HCT116 (cell line): ENCODE measurements around the gene ZSWIM6. TPM values are rescaled to one million over a fixed set of nuclear protein-coding genes. Genes with fewer than 3 reads are reported as not detected.

ENCODE experiments used
- ATAC-seq: fragments of 200-7000 bp; cut with Tn5 transposase; 2 replicates; pipeline ENCODE4 v1.9.1; 2020; ENCODE audit warnings: mild to moderate bottlenecking, moderate library complexity
- BruUV-seq: library from RNA; stranded (reverse); fragments of 400-500 nt; replicated peaks from 2 replicates; lab custom pipeline; 2021; lab: Mats Ljungman, UMichigan
- CTCF ChIA-PET: fragments of 300-600 bp; sonication (Branson Sonifier 250); formaldehyde crosslinking; loops from one replicate; lab custom pipeline; 2021; ENCODE audit warnings: antibody characterized with exemption; lab: Charles Lee
- POLR2A ChIA-PET: fragments of 300-600, 350-600 bp; sonication (Branson Sonifier 250); formaldehyde crosslinking; loops from one replicate; lab custom pipeline; 2021; ENCODE audit warnings: antibody characterized with exemption; lab: Charles Lee
- RAD21 ChIA-PET, 2 experiments: fragments of 300-600 bp; sonication (Branson Sonifier 250); formaldehyde crosslinking; loops; one replicate each; lab custom pipeline; 2023; ENCODE audit warnings: low total read pairs in 2 of 2; ENCODE audit not compliant: uncharacterized antibody in 2 of 2, unreplicated experiment in 2 of 2, low non-redundant PET in 1 of 2; lab: Charles Lee
- DNase-seq: peaks from one replicate; pipeline ENCODE4 v3.0.0-alpha.2; 2010; ENCODE audit warnings: low read depth, low spot score
- H2AFZ ChIP-seq: fragments of 200-600 bp; shearing (Covaris generic), sonication (generic); 2 replicates; pipeline ENCODE4 v1.6.1; 2017; ENCODE audit warnings: low read depth, mixed run types, mixed read lengths, antibody characterized with exemption, low read length; ENCODE audit not compliant: poor library complexity, severe bottlenecking
- H3K27ac ChIP-seq: 2 replicates; pipeline ENCODE4 v1.5.1; 2012; ENCODE audit warnings: low read depth, low read length
- H3K27me3 ChIP-seq: fragments of 200-600 bp; sonication (generic); 2 replicates; pipeline ENCODE4 v1.6.1; 2016; ENCODE audit warnings: mixed run types, low read length, mixed read lengths; ENCODE audit not compliant: insufficient read depth
- H3K36me3 ChIP-seq, 2 experiments: fragments of 200-500 bp in 1 of 2; fragments of 200-600 bp in 1 of 2; sonication (Bioruptor generic) in 1 of 2; sonication (generic) in 1 of 2; 2 replicates each; pipeline versions ENCODE4 v1.5.1 to v1.6.1; 2014 to 2016; ENCODE audit warnings: low read length in 2 of 2, inconsistent platforms in 1 of 2, mixed read lengths in 1 of 2, mixed run types in 1 of 2; ENCODE audit not compliant: insufficient read depth in 2 of 2, control insufficient read depth in 1 of 2
- H3K4me1 ChIP-seq, 2 experiments: fragments of 200-600 bp in 1 of 2; sonication (generic) in 1 of 2; 2 replicates each; pipeline versions ENCODE4 v1.5.1 to v1.6.1; 2012 to 2017; ENCODE audit warnings: low read length in 2 of 2, inconsistent platforms in 1 of 2, mild to moderate bottlenecking in 1 of 2, mixed read lengths in 1 of 2, mixed run types in 1 of 2, moderate library complexity in 1 of 2; ENCODE audit not compliant: insufficient read depth in 2 of 2, control insufficient read depth in 1 of 2
- H3K4me2 ChIP-seq: fragments of 200-600 bp; sonication (generic); 2 replicates; pipeline ENCODE4 v1.6.1; 2017; ENCODE audit warnings: mixed run types, low read length, mixed read lengths
- H3K4me3 ChIP-seq, 2 experiments: fragments of 200-600 bp in 1 of 2; sonication (generic) in 1 of 2; replicated peaks in 1 of 2; 2 replicates each; pipeline ENCODE4 v1.5.1; 2011 to 2016; ENCODE audit warnings: low read length in 2 of 2, control low read depth in 1 of 2, low read depth in 1 of 2, mild to moderate bottlenecking in 1 of 2, mixed read lengths in 1 of 2, mixed run types in 1 of 2
- H3K79me2 ChIP-seq: fragments of 200-600 bp; sonication (generic); 2 replicates; pipeline ENCODE4 v1.6.1; 2017; ENCODE audit warnings: mild to moderate bottlenecking, mixed run types, low read length, moderate library complexity, mixed read lengths; ENCODE audit not compliant: insufficient read depth
- H3K9ac ChIP-seq: fragments of 200-600 bp; sonication (generic); 2 replicates; pipeline ENCODE4 v1.6.1; 2016; ENCODE audit warnings: low read length, mixed read lengths
- H3K9me2 ChIP-seq: fragments of 200-600 bp; sonication (generic), shearing (Covaris generic); 2 replicates; pipeline ENCODE4 v1.6.1; 2017; ENCODE audit warnings: mixed run types, mild to moderate bottlenecking, moderate library complexity; ENCODE audit not compliant: insufficient read depth
- H3K9me3 ChIP-seq, 2 experiments: fragments of 200-500 bp in 1 of 2; fragments of 200-600 bp in 1 of 2; sonication (Bioruptor generic) in 1 of 2; sonication (generic) in 1 of 2; 2 replicates each; pipeline ENCODE4 v1.6.1; 2014 to 2017; ENCODE audit warnings: low read length in 2 of 2, mixed read lengths in 2 of 2, inconsistent platforms in 1 of 2, low read depth in 1 of 2, mild to moderate bottlenecking in 1 of 2, mixed run types in 1 of 2, moderate library complexity in 1 of 2; ENCODE audit not compliant: control insufficient read depth in 1 of 2, insufficient read depth in 1 of 2
- H4K20me1 ChIP-seq: fragments of 200-600 bp; sonication (generic), shearing (Covaris generic); 2 replicates; pipeline ENCODE4 v1.6.1; 2017; ENCODE audit warnings: mixed run types, mild to moderate bottlenecking, moderate library complexity; ENCODE audit not compliant: insufficient read depth
- CEBPB ChIP-seq: IDR thresholded peaks from 2 replicates; pipeline ENCODE4 v1.6.1; 2012; ENCODE audit warnings: low read depth
- EGR1 ChIP-seq: IDR thresholded peaks from 2 replicates; pipeline ENCODE4 v1.6.1; 2012; ENCODE audit warnings: low read depth
- ELF1 ChIP-seq: IDR thresholded peaks from 2 replicates; pipeline ENCODE4 v1.6.1; 2012; ENCODE audit warnings: low read depth, borderline replicate concordance
- EZH2 ChIP-seq: fragments of 200-600 bp; sonication (generic); IDR thresholded peaks from 2 replicates; pipeline ENCODE4 v1.6.1; 2017; ENCODE audit warnings: antibody characterized with exemption, mixed run types
- FOSL1 ChIP-seq: IDR thresholded peaks from 2 replicates; pipeline ENCODE4 v1.6.1; 2012; ENCODE audit warnings: low read depth
- JUND ChIP-seq: IDR thresholded peaks from 2 replicates; pipeline ENCODE4 v1.6.1; 2012
- POLR2A ChIP-seq: IDR thresholded peaks from 2 replicates; pipeline ENCODE4 v1.7.0; 2011; ENCODE audit warnings: borderline replicate concordance; ENCODE audit not compliant: insufficient read depth, insufficient read length; ENCODE audit errors: extremely low read depth
- POLR2AphosphoS5 ChIP-seq: IDR thresholded peaks from 2 replicates; pipeline ENCODE4 v1.6.1; 2011; ENCODE audit warnings: mild to moderate bottlenecking, low read depth, low read length, moderate library complexity
- RAD21 ChIP-seq: IDR thresholded peaks from 2 replicates; pipeline ENCODE4 v1.6.1; 2012; ENCODE audit warnings: low read depth, mild to moderate bottlenecking
- SIN3A ChIP-seq: IDR thresholded peaks from 2 replicates; pipeline ENCODE4 v1.6.1; 2012; ENCODE audit warnings: low read depth
- SP1 ChIP-seq: IDR thresholded peaks from 2 replicates; pipeline ENCODE4 v1.6.1; 2012; ENCODE audit warnings: low read depth
- TCF7L2 ChIP-seq: IDR thresholded peaks from 2 replicates; pipeline ENCODE4 v1.7.0; 2011; ENCODE audit warnings: borderline replicate concordance, inconsistent platforms; ENCODE audit not compliant: insufficient read depth, insufficient read length; ENCODE audit errors: extremely low read depth
- YY1 ChIP-seq: IDR thresholded peaks from 2 replicates; pipeline ENCODE4 v1.6.1; 2011; ENCODE audit warnings: low read length, low read depth, moderate library complexity, mild to moderate bottlenecking; ENCODE audit not compliant: insufficient replicate concordance; ENCODE audit errors: extremely low read depth
- ZFX ChIP-seq: fragments of 450-650 bp; IDR thresholded peaks from 2 replicates; pipeline ENCODE4 v1.6.1; 2017
- ZNF274 ChIP-seq: fragments of 200-500 bp; sonication (Bioruptor generic); IDR thresholded peaks from 2 replicates; pipeline ENCODE4 v1.6.1; 2014; ENCODE audit warnings: mild to moderate bottlenecking, low read depth, low read length, inconsistent platforms
- intact Hi-C: fragments of 100-400 bp; cut with micrococcal nuclease; formaldehyde crosslinking; loops from 2 replicates; pipeline ENCODE4 v1.10.0; 2022
- total RNA-seq: library from RNA; stranded (reverse); gene quantifications from one replicate; pipeline ENCODE4 v1.2.1, GENCODE V29; 2021; ENCODE audit not compliant: unreplicated experiment
- TF ChIP-seq, protein P1 (sequence below): IDR thresholded peaks from 2 replicates; pipeline ENCODE4 v1.6.1; 2011; ENCODE audit warnings: mild to moderate bottlenecking, low read length, moderate library complexity; ENCODE audit not compliant: insufficient replicate concordance; ENCODE audit errors: extremely low read depth
- TF ChIP-seq, protein P2 (sequence below): IDR thresholded peaks from 2 replicates; pipeline ENCODE4 v1.6.1; 2012; ENCODE audit warnings: low read depth
- TF ChIP-seq, protein P3 (sequence below): IDR thresholded peaks from 2 replicates; pipeline ENCODE4 v1.6.1; 2012
- TF ChIP-seq, protein P4 (sequence below), 3 experiments: fragments of 200-600 bp in 1 of 3; sonication (generic) in 1 of 3; IDR thresholded peaks in 2 of 3; conservative IDR thresholded peaks in 1 of 3; 2 replicates each; pipeline ENCODE4 v1.5.1; 2012 to 2017; ENCODE audit warnings: low read depth in 2 of 3, low read length in 2 of 3, antibody characterized with exemption in 1 of 3, borderline replicate concordance in 1 of 3, control low read depth in 1 of 3, mild to moderate bottlenecking in 1 of 3, mixed read lengths in 1 of 3, mixed run types in 1 of 3, moderate library complexity in 1 of 3; ENCODE audit not compliant: insufficient read depth in 1 of 3

Gene ZSWIM6
- total RNA-seq, 1 experiment from 2014 or later, result 7.4 TPM

DNA sequence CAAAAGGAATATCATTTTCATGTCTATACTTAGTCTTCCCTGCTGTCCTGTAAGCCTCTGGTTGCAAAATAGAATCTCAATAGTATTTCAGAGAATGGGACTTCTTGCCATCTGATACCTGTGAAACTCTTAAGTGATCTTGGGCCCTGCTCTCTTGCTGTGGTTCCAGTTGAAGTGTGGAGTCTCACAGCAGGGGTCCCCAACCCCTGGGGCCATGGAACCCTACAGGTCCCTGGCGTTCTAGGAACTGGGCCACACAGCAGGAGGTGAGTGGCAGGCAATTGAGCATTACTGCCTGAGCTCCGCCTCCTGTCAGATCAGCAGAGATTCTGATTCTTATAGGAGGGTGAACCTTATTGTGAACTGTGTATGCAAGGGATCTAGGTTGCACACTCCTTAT lies 65.9 kb downstream of the ZSWIM6 start:
- no peak for ATAC-seq
- no peak overlapping the region for H2AFZ ChIP-seq
- no TSS peak for BruUV-seq
- no peaks in the 10 kb centered on the region for H4K20me1 ChIP-seq
- no peaks in the 10 kb centered on the region for H3K9me3 ChIP-seq
- H3K9ac ChIP-seq, result no peak overlapping the region
- TF ChIP-seq, protein P1, sequence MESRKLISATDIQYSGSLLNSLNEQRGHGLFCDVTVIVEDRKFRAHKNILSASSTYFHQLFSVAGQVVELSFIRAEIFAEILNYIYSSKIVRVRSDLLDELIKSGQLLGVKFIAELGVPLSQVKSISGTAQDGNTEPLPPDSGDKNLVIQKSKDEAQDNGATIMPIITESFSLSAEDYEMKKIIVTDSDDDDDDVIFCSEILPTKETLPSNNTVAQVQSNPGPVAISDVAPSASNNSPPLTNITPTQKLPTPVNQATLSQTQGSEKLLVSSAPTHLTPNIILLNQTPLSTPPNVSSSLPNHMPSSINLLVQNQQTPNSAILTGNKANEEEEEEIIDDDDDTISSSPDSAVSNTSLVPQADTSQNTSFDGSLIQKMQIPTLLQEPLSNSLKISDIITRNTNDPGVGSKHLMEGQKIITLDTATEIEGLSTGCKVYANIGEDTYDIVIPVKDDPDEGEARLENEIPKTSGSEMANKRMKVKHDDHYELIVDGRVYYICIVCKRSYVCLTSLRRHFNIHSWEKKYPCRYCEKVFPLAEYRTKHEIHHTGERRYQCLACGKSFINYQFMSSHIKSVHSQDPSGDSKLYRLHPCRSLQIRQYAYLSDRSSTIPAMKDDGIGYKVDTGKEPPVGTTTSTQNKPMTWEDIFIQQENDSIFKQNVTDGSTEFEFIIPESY, result no peak
- TF ChIP-seq POLR2AphosphoS5, result no peak
- no peak for TF ChIP-seq SIN3A
- TF ChIP-seq ELF1, result no peak
- TF ChIP-seq POLR2A, result no peak
- TF ChIP-seq, protein P2, sequence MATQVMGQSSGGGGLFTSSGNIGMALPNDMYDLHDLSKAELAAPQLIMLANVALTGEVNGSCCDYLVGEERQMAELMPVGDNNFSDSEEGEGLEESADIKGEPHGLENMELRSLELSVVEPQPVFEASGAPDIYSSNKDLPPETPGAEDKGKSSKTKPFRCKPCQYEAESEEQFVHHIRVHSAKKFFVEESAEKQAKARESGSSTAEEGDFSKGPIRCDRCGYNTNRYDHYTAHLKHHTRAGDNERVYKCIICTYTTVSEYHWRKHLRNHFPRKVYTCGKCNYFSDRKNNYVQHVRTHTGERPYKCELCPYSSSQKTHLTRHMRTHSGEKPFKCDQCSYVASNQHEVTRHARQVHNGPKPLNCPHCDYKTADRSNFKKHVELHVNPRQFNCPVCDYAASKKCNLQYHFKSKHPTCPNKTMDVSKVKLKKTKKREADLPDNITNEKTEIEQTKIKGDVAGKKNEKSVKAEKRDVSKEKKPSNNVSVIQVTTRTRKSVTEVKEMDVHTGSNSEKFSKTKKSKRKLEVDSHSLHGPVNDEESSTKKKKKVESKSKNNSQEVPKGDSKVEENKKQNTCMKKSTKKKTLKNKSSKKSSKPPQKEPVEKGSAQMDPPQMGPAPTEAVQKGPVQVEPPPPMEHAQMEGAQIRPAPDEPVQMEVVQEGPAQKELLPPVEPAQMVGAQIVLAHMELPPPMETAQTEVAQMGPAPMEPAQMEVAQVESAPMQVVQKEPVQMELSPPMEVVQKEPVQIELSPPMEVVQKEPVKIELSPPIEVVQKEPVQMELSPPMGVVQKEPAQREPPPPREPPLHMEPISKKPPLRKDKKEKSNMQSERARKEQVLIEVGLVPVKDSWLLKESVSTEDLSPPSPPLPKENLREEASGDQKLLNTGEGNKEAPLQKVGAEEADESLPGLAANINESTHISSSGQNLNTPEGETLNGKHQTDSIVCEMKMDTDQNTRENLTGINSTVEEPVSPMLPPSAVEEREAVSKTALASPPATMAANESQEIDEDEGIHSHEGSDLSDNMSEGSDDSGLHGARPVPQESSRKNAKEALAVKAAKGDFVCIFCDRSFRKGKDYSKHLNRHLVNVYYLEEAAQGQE, result no peak
- no peak for TF ChIP-seq CEBPB
- TF ChIP-seq EGR1, result no peak
- no peak for TF ChIP-seq JUND
- TF ChIP-seq YY1, result no peak
- TF ChIP-seq TCF7L2, result no peak
- no peak for TF ChIP-seq RAD21
- TF ChIP-seq FOSL1, result no peak
- no peak for TF ChIP-seq EZH2
- no peak for TF ChIP-seq SP1
- TF ChIP-seq, protein P3, sequence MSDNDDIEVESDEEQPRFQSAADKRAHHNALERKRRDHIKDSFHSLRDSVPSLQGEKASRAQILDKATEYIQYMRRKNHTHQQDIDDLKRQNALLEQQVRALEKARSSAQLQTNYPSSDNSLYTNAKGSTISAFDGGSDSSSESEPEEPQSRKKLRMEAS, result no peak
- TF ChIP-seq, protein P4, sequence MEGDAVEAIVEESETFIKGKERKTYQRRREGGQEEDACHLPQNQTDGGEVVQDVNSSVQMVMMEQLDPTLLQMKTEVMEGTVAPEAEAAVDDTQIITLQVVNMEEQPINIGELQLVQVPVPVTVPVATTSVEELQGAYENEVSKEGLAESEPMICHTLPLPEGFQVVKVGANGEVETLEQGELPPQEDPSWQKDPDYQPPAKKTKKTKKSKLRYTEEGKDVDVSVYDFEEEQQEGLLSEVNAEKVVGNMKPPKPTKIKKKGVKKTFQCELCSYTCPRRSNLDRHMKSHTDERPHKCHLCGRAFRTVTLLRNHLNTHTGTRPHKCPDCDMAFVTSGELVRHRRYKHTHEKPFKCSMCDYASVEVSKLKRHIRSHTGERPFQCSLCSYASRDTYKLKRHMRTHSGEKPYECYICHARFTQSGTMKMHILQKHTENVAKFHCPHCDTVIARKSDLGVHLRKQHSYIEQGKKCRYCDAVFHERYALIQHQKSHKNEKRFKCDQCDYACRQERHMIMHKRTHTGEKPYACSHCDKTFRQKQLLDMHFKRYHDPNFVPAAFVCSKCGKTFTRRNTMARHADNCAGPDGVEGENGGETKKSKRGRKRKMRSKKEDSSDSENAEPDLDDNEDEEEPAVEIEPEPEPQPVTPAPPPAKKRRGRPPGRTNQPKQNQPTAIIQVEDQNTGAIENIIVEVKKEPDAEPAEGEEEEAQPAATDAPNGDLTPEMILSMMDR (IDR thresholded peaks at IDR 0.05 in 2 of 3, conservative IDR thresholded peaks at IDR 0.05 in 1 of 3; ENCODE audit: borderline replicate concordance in 1 of 3, insufficient read depth in 1 of 3, low read depth in 2 of 3, low read length in 2 of 3), result no peak
- no peak for TF ChIP-seq ZNF274
- TF ChIP-seq ZFX, result no peak
- RAD21 ChIA-PET, result no interaction called here
- no peaks in the 10 kb centered on the region for H3K27me3 ChIP-seq
- POLR2A ChIA-PET, result no interaction called here
- H3K9me2 ChIP-seq, result no peaks in the 10 kb centered on the region
- no peaks in the 10 kb centered on the region for H3K36me3 ChIP-seq
- DNase-seq, result no peak
- peaks cover 0 to 4% of the 10 kb centered on the region in 2 experiments; a peak in 1 of 4 replicates for H3K4me1 ChIP-seq
- intact Hi-C loops, result no loop called here
- H3K4me3 ChIP-seq, result no peak overlapping the region
- H3K79me2 ChIP-seq, result peaks cover 49% of the 10 kb centered on the region
- no peak overlapping the region for H3K27ac ChIP-seq
- H3K4me2 ChIP-seq, result no peak overlapping the region
- CTCF ChIA-PET, result no interaction called here
